Left lung (tissue), 10 donors: ENCODE data around the gene MIEN1. TPM values are rescaled to one million over a fixed set of nuclear protein-coding genes. Genes with fewer than 3 reads are reported as not detected.

Source experiments
- ATAC-seq: fragments of 200-7000 bp; cut with Tn5 transposase; one replicate; pipeline ENCODE4 v1.9.1; 2020; ENCODE audit warnings: moderate library complexity
- DNase-seq, 4 donors: peaks; one replicate each; pipeline ENCODE4 v3.0.0-alpha.2; 2013 to 2020
- H3K27ac ChIP-seq, 2 donors: fragments of 200-600 bp; sonication (generic) in 1 of 2; one replicate each; pipeline versions ENCODE4 v1.5.0 to v1.8.0; 2020 to 2021
- H3K27me3 ChIP-seq, 2 donors: fragments of 200-600 bp; sonication (generic) in 1 of 2; one replicate each; pipeline versions ENCODE4 v1.5.0 to v1.8.0; 2020 to 2021
- H3K36me3 ChIP-seq, 2 donors: fragments of 200-600 bp; sonication (generic) in 1 of 2; one replicate each; pipeline versions ENCODE4 v1.5.0 to v1.8.0; 2020 to 2021
- H3K4me1 ChIP-seq, 2 donors: fragments of 200-600 bp; one replicate each; pipeline ENCODE4 v1.8.0; 2021
- H3K4me3 ChIP-seq, 2 donors: fragments of 200-600 bp; sonication (generic) in 1 of 2; one replicate each; pipeline versions ENCODE4 v1.5.0 to v1.8.0; 2020 to 2021; ENCODE audit warnings: mild to moderate bottlenecking in 1 of 2
- H3K9me3 ChIP-seq, 2 donors: fragments of 200-600 bp; sonication (generic) in 1 of 2; one replicate each; pipeline versions ENCODE4 v1.5.0 to v1.8.0; 2020 to 2021
- CTCF ChIP-seq, 2 donors: fragments of 200-600 bp; sonication (generic) in 1 of 2; IDR thresholded peaks; one replicate each; pipeline versions ENCODE4 v1.5.0 to v1.8.0; 2021; ENCODE audit warnings: antibody characterized with exemption in 2 of 2
- intact Hi-C, 2 donors: fragments of 100-400 bp; cut with DNase I; formaldehyde crosslinking; loops; one replicate each; pipeline versions ENCODE4 v1.11.2 to v1.14.2; 2022
- polyA plus RNA-seq, 6 donors: library from polyadenylated mRNA; unstranded; fragments of 120-200 nt; gene quantifications; one replicate each; pipeline ENCODE4 v1.2.1, GENCODE V29; 2013; ENCODE audit not compliant: insufficient read length in 6 of 6
- total RNA-seq, 2 donors: library from RNA; stranded (reverse); fragmentation: NEBNext Ultra II Directional; extraction: Animal tissue kit (Norgen Biotek cat#: 25700); gene quantifications; one replicate each; pipeline ENCODE4 v1.2.1, GENCODE V29; 2021
- donor health status: DM: no; HTN: yes; CAD: no.
- donor health status: DM: no; HTN: no; CAD: no.

MIEN1 gene
- total and polyA plus RNA-seq, 8 donors = 18.8 to 57.9 (median 25.5) TPM

- H3K4me1 ChIP-seq = peaks cover 0 to 23% of the 10 kb centered on the region in 2 donors
- no peaks in the 10 kb centered on the region for H3K36me3 ChIP-seq
- intact Hi-C loops = no loop called here
- no peaks in the 10 kb centered on the region for H3K9me3 ChIP-seq
- no peak for TF ChIP-seq CTCF (IDR thresholded peaks at IDR 0.05)
- H3K27ac ChIP-seq = peak overlapping the region in 1 of 2 donors; percentile 99
- ATAC-seq (no peak), DNase-seq (no peak)
- no peak overlapping the region for H3K4me3 ChIP-seq
- H3K27me3 ChIP-seq = peaks cover 0 to 8% of the 10 kb centered on the region in 2 donors
Observed at GRCh38 chr17:39756380-39757079, 26.2 kb upstream of the MIEN1 start.

DNA sequence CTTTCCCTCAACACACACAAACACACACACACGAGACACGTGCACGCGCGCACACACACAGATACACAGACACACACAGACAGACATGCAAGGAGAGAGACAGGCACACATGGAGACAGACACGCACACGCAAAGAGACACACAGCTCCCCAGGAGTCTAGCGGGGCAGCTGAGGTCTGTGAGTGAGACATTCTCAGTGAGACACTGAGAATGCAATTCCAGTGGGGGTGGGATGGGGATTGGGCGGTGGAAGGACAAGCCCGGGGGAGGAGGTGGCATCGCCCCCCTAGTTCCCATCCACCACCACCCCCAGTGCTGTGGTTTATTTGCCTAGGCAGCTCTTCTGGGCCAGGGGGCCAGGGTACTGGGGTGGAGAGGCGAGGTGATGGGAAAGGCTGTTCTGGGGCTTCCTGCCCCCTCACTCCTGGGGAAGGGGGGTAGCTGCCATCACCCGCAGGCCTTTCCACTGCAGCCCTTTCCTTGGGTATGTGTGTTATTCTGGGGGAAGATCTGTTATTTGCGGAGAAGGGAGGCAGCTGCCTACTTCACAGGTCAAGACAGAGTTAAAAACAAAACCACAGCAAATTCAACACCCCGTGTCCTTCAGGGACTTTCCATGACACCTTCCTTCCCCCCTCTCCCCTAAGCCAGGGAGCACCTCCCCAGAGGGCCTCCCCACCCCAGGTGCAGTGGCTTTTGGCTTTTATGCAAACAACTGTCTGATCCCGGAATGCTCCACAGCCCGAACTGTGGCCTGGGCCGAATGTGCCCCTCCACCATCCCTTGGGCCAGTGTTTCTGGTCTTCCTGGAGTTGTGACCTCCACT, 25.4 kb upstream of the MIEN1 start:
- Histone ChIP-seq H3K9me3 (no peaks in the 10 kb centered on the region), H3K27me3 (peaks cover 0 to 8% of the 10 kb centered on the region in 2 donors), H3K27ac (peak overlapping the region; percentile 94 to 99), H3K36me3 (no peaks in the 10 kb centered on the region), H3K4me1 (peaks cover 0 to 23% of the 10 kb centered on the region in 2 donors), H3K4me3 (no peak overlapping the region)
- intact Hi-C loops = no loop called here
- ATAC-seq (no peak), DNase-seq (no peak)
- TF ChIP-seq CTCF (IDR thresholded peaks at IDR 0.05) = no peak

- peak; percentile 20 for ATAC-seq
- peaks cover 0 to 23% of the 10 kb centered on the region in 2 donors for H3K4me1 ChIP-seq
- H3K36me3 ChIP-seq = no peaks in the 10 kb centered on the region
- H3K27me3 ChIP-seq = peaks cover 0 to 7% of the 10 kb centered on the region in 2 donors
- no peak for TF ChIP-seq CTCF (IDR thresholded peaks at IDR 0.05)
- intact Hi-C loops = no loop called here
- no peaks in the 10 kb centered on the region for H3K9me3 ChIP-seq
- peak overlapping the region; percentile 94 to 99 for H3K27ac ChIP-seq
- DNase-seq = no peak
- peak overlapping the region; percentile 59 to 67 for H3K4me3 ChIP-seq
Observed at GRCh38 chr17:39754958-39755553, 24.7 kb upstream of the MIEN1 start.

DNA sequence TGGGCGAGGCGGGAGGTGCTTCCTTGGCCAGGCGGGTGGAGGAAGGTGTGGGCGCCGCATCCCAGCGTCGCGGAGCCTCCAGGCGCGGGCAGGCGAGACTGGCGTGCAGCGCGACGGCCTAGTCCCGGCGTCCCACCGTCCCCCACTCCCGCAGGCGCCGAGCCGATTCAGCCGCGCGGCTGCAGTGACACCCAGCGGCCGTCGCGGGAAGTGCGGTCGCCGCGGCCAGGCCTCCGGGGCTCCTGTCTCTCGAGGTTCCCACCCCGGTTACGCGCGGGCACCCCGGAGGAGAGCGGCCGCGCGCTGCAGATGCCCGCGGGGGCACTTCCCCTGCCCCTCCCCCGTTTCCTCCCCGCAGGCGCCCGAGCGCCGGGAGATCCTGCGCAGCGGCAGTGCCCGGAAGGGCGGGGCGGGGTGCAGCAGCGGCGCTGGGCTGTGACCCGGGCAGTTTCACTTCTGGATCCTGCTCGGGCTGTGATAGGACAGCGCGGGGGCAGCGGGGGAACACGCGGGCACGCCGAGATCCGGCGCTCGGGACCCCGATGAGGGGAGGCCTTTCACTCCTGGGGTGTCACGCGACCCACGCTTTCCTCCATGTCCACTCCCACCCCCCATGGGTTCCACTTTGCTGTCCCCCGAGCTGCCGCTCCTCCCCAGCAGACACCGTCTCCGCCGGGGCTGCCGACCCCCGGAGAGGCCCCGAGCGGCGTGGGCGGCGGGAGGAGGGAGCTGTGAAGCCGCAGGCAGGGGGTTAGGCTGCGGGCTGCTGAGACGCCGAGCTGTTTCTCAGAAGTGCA, 24.0 kb upstream of the MIEN1 start:
- peak overlapping the region; percentile 59 to 67 for H3K4me3 ChIP-seq
- H3K36me3 ChIP-seq = no peaks in the 10 kb centered on the region
- H3K9me3 ChIP-seq = no peaks in the 10 kb centered on the region
- TF ChIP-seq CTCF (IDR thresholded peaks at IDR 0.05) = peak; percentile 96 to 99
- DNase-seq (peak; percentile 85 to 100 (median 96)), ATAC-seq (peak; percentile 93)
- H3K27me3 ChIP-seq = peaks cover 0 to under 1% of the 10 kb centered on the region in 2 donors
- intact Hi-C loops = no loop called here
- H3K4me1 ChIP-seq = peaks cover 0 to 23% of the 10 kb centered on the region in 2 donors
- H3K27ac ChIP-seq = peak overlapping the region; percentile 94 to 99
